BJ (cell line): ENCODE data around the gene TMEM44. TPM values are rescaled to one million over a fixed set of nuclear protein-coding genes. Genes with fewer than 3 reads are reported as not detected.
"Not testable (repeated sequence)": the region's sequence is repeated elsewhere in the genome, so short reads cannot be mapped to it uniquely, and the experiment has no call there.

Experiments used
- CTCF ChIA-PET: fragments of 350-600 bp; formaldehyde crosslinking; extraction: SDS; loops from one replicate; lab custom pipeline; 2021; ENCODE audit warnings: antibody characterized with exemption, inconsistent platforms; lab: Yijun Ruan, JAX
- POLR2A ChIA-PET: fragments of 300-600 bp; sonication (Branson Sonifier 250); formaldehyde crosslinking; extraction: SDS; loops from one replicate; lab custom pipeline; 2021; ENCODE audit warnings: antibody characterized with exemption; lab: Charles Lee
- DNase-seq: peaks from one replicate; pipeline ENCODE4 v3.0.0-alpha.2; 2011; ENCODE audit warnings: low read depth
- H3K27me3 ChIP-seq: 2 replicates; pipeline ENCODE4 v1.6.0; 2011; ENCODE audit warnings: low read length; ENCODE audit not compliant: control insufficient read depth, insufficient read depth
- H3K36me3 ChIP-seq: 2 replicates; pipeline ENCODE4 v1.5.1; 2011; ENCODE audit warnings: low read length; ENCODE audit not compliant: control insufficient read depth, insufficient read depth
- H3K4me3 ChIP-seq: 2 replicates; pipeline ENCODE4 v1.5.1; 2011; ENCODE audit warnings: low read depth, mild to moderate bottlenecking, control low read depth, low read length
- CTCF ChIP-seq: IDR thresholded peaks from 2 replicates; pipeline ENCODE4 v1.5.1; 2011; ENCODE audit warnings: low read depth, mild to moderate bottlenecking, control low read depth, inconsistent platforms, low read length, moderate library complexity; ENCODE audit not compliant: insufficient read depth
- polyA plus RNA-seq: library from polyadenylated mRNA; depleted of rRNA; stranded (reverse); fragments of >200 nt; gene quantifications from 2 replicates; pipeline ENCODE4 v1.2.3, GENCODE V29; 2011

TMEM44 gene
- polyA plus RNA-seq, 1 experiment, result 17.7 TPM

- TF ChIP-seq CTCF, result no peak
- Histone ChIP-seq H3K27me3 (no peaks in the 10 kb centered on the region), H3K4me3 (no peak overlapping the region), H3K36me3 (peaks cover 2% of the 10 kb centered on the region)
- ChIA-PET CTCF (interaction anchor here (1.2 to 2.1 kb wide), 2 partner anchors 35 to 304 kb away, joined by 3 to 9 read pairs; partner anchors contain the start of gene LSG1), POLR2A (no interaction called here)
- DNase-seq, result no peak
Measured at GRCh38 chr3:194637066-194637465, 3.8 kb upstream of the TMEM44 start.

GRCh38 chr3:194632809-194633348 lies 340 bp downstream of the TMEM44 start:
- ChIA-PET CTCF (interaction anchor here (0.8 to 1.9 kb wide), 7 partner anchors 9 to 203 kb away, joined by 3 to 10 read pairs (median 4); no protein-coding TSS in a partner anchor), POLR2A (no interaction called here)
- no peak for DNase-seq
- Histone ChIP-seq H3K4me3 (peak overlapping the region; percentile 80), H3K36me3 (peaks cover 5% of the 10 kb centered on the region), H3K27me3 (no peaks in the 10 kb centered on the region)
- TF ChIP-seq CTCF, result no peak

- Histone ChIP-seq H3K36me3 (peaks cover 5% of the 10 kb centered on the region), H3K4me3 (peak overlapping the region; percentile 80), H3K27me3 (no peaks in the 10 kb centered on the region)
- CTCF ChIA-PET, result interaction anchor here (0.8 to 1.9 kb wide), 3 partner anchors 13 to 170 kb away, joined by 3 to 5 read pairs (median 4); no protein-coding TSS in a partner anchor
- POLR2A ChIA-PET, result no interaction called here
- no peak for TF ChIP-seq CTCF
- no peak for DNase-seq
Measured at GRCh38 chr3:194632226-194632808, 902 bp downstream of the TMEM44 start.

- Histone ChIP-seq H3K36me3 (peaks cover 8% of the 10 kb centered on the region), H3K4me3 (no peak overlapping the region), H3K27me3 (no peaks in the 10 kb centered on the region)
- DNase-seq, result no peak
- CTCF ChIA-PET, result interaction anchor here (1.9 kb wide), 1 partner anchor 17 kb away, joined by 4 read pairs; no protein-coding TSS in a partner anchor
- POLR2A ChIA-PET, result no interaction called here
- no peak for TF ChIP-seq CTCF
Measured at GRCh38 chr3:194631696-194632095, 1.5 kb downstream of the TMEM44 start.

- POLR2A ChIA-PET, CTCF ChIA-PET, DNase-seq, H3K27me3 ChIP-seq, H3K4me3 ChIP-seq: not testable (repeated sequence)
- peaks cover 13% of the 10 kb centered on the region for H3K36me3 ChIP-seq
Measured at GRCh38 chr3:194630681-194631080, 2.5 kb downstream of the TMEM44 start.
